Measurements from ENCODE around the gene RAB29. TPM values are rescaled to one million over a fixed set of nuclear protein-coding genes. Genes with fewer than 3 reads are reported as not detected.

Gene RAB29
- total and polyA plus RNA-seq, 9 of the 15 experiments (the other 6 are each of a cell fraction or from before 2014, with no cell fraction given): 6.3 to 17.6 (median 8.0) TPM

DNA sequence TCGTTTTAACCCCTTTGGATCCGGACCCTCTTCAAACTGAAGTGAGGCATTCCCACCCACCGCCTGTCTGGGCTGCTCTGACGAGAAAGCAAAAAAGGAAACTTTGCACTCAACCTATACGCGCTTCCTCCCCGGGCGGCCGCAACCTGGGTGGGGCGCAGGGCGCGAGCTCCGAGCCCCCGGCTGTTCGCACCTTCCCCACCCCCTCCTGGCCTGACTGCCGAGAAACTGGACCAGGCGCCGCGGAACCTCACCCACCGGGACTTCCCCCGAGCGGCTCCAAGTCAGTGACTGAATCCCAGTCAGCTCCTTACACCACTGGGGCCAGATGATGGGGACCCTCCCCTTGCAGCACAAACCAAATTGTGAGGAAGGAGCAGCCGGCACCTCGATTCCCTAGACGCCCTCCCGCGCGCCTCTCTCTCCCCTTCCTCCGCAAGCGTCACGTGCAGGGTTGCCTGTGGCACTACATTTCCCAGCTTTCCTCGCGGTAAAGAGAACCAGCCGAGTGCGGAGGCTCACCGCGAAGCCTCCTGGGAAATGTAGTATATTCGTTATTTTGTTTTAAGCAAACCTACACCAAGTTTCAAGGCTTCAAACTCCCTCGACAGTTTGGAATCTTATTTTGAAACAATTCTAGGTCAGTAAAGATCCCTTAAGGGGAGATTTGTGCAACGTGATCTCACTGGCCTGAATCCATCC, at the start of gene RAB29 (continued):
- TF ChIP-seq ZNF444 (CRISPR knock-in tag; IDR thresholded peaks at IDR 0.05) (no peak), ZNF41 (CRISPR knock-in tag; conservative IDR thresholded peaks at IDR 0.05) (0 out of 2 replicates have a peak, but pooled peaks have one; percentile 16), WHSC1 (IDR thresholded peaks at IDR 0.05; ENCODE audit: low read length) (no peak), TBP (optimal IDR thresholded peaks at IDR 0.05; ENCODE audit: low read depth, low read length) (peak; percentile 1), ZNF77 (CRISPR knock-in tag; IDR thresholded peaks at IDR 0.05) (no peak), RBBP5 (IDR thresholded peaks at IDR 0.05; ENCODE audit: borderline replicate concordance, insufficient read depth, low read length, poor library complexity, severe bottlenecking) (peak; percentile 50), KAT8 (IDR thresholded peaks at IDR 0.05; ENCODE audit: low read depth) (no peak), MTA2 (IDR thresholded peaks at IDR 0.05; ENCODE audit: low read depth) (no peak), TCFL5 (CRISPR knock-in tag; conservative IDR thresholded peaks at IDR 0.05) (no peak), GABPB1 (CRISPR knock-in tag; IDR thresholded peaks at IDR 0.05) (peak; percentile 71), DIDO1 (tag; IDR thresholded peaks at IDR 0.05; ENCODE audit: low read depth) (peak; percentile 80), SAFB (IDR thresholded peaks at IDR 0.05; ENCODE audit: borderline replicate concordance, low read depth, low read length) (no peak), YY1 (IDR thresholded peaks at IDR 0.05; ENCODE audit: borderline replicate concordance in 1 of 3, control insufficient read depth in 1 of 3, extremely low read depth in 1 of 3, insufficient read depth in 3 of 3, insufficient read length in 1 of 3, insufficient replicate concordance in 2 of 3, low read depth in 1 of 3, low read length in 2 of 3) (peak in 1 of 3 experiments; percentile 6)
- TF ChIP-seq, protein P1, sequence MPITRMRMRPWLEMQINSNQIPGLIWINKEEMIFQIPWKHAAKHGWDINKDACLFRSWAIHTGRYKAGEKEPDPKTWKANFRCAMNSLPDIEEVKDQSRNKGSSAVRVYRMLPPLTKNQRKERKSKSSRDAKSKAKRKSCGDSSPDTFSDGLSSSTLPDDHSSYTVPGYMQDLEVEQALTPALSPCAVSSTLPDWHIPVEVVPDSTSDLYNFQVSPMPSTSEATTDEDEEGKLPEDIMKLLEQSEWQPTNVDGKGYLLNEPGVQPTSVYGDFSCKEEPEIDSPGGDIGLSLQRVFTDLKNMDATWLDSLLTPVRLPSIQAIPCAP (CRISPR knock-in tag; IDR thresholded peaks at IDR 0.05; ENCODE audit: borderline replicate concordance): no peak
- TF ChIP-seq, protein P2, sequence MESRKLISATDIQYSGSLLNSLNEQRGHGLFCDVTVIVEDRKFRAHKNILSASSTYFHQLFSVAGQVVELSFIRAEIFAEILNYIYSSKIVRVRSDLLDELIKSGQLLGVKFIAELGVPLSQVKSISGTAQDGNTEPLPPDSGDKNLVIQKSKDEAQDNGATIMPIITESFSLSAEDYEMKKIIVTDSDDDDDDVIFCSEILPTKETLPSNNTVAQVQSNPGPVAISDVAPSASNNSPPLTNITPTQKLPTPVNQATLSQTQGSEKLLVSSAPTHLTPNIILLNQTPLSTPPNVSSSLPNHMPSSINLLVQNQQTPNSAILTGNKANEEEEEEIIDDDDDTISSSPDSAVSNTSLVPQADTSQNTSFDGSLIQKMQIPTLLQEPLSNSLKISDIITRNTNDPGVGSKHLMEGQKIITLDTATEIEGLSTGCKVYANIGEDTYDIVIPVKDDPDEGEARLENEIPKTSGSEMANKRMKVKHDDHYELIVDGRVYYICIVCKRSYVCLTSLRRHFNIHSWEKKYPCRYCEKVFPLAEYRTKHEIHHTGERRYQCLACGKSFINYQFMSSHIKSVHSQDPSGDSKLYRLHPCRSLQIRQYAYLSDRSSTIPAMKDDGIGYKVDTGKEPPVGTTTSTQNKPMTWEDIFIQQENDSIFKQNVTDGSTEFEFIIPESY (CRISPR knock-in tag; IDR thresholded peaks at IDR 0.05): no peak
- TF ChIP-seq, protein P3, sequence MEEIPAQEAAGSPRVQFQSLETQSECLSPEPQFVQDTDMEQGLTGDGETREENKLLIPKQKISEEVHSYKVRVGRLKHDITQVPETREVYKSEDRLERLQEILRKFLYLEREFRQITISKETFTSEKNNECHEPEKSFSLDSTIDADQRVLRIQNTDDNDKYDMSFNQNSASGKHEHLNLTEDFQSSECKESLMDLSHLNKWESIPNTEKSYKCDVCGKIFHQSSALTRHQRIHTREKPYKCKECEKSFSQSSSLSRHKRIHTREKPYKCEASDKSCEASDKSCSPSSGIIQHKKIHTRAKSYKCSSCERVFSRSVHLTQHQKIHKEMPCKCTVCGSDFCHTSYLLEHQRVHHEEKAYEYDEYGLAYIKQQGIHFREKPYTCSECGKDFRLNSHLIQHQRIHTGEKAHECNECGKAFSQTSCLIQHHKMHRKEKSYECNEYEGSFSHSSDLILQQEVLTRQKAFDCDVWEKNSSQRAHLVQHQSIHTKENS (CRISPR knock-in tag; IDR thresholded peaks at IDR 0.05): no peak
- TF ChIP-seq, protein P4, sequence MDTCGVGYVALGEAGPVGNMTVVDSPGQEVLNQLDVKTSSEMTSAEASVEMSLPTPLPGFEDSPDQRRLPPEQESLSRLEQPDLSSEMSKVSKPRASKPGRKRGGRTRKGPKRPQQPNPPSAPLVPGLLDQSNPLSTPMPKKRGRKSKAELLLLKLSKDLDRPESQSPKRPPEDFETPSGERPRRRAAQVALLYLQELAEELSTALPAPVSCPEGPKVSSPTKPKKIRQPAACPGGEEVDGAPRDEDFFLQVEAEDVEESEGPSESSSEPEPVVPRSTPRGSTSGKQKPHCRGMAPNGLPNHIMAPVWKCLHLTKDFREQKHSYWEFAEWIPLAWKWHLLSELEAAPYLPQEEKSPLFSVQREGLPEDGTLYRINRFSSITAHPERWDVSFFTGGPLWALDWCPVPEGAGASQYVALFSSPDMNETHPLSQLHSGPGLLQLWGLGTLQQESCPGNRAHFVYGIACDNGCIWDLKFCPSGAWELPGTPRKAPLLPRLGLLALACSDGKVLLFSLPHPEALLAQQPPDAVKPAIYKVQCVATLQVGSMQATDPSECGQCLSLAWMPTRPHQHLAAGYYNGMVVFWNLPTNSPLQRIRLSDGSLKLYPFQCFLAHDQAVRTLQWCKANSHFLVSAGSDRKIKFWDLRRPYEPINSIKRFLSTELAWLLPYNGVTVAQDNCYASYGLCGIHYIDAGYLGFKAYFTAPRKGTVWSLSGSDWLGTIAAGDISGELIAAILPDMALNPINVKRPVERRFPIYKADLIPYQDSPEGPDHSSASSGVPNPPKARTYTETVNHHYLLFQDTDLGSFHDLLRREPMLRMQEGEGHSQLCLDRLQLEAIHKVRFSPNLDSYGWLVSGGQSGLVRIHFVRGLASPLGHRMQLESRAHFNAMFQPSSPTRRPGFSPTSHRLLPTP (IDR thresholded peaks at IDR 0.05; ENCODE audit: borderline replicate concordance, extremely low read depth, insufficient read length): no peak
- TF ChIP-seq, protein P5, sequence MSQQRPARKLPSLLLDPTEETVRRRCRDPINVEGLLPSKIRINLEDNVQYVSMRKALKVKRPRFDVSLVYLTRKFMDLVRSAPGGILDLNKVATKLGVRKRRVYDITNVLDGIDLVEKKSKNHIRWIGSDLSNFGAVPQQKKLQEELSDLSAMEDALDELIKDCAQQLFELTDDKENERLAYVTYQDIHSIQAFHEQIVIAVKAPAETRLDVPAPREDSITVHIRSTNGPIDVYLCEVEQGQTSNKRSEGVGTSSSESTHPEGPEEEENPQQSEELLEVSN (IDR thresholded peaks at IDR 0.05; ENCODE audit: borderline replicate concordance in 1 of 2, extremely low read depth in 1 of 2, insufficient read depth in 1 of 2, insufficient read length in 1 of 2, low read depth in 1 of 2, low read length in 1 of 2, poor library complexity in 1 of 2, severe bottlenecking in 1 of 2): peak; percentile 69 to 70

Data from K562 (cell line).